ENCODE data around the gene UBAP2L.
"Not testable (repeated sequence)": the region's sequence is repeated elsewhere in the genome, so short reads cannot be mapped to it uniquely, and the experiment has no call there.

The UBAP2L gene

GRCh38 chr1:154312229-154313065, 91.7 kb downstream of the UBAP2L start:
- not testable (repeated sequence) for DNase-seq

GRCh38 chr1:154313066-154313356, 92.3 kb downstream of the UBAP2L start:
- no peak for DNase-seq

- not testable (repeated sequence) for DNase-seq
Measured at GRCh38 chr1:154314226-154314625, 93.5 kb downstream of the UBAP2L start.

GRCh38 chr1:154316704-154317103, 95.9 kb downstream of the UBAP2L start:
- no peak for DNase-seq

DNA sequence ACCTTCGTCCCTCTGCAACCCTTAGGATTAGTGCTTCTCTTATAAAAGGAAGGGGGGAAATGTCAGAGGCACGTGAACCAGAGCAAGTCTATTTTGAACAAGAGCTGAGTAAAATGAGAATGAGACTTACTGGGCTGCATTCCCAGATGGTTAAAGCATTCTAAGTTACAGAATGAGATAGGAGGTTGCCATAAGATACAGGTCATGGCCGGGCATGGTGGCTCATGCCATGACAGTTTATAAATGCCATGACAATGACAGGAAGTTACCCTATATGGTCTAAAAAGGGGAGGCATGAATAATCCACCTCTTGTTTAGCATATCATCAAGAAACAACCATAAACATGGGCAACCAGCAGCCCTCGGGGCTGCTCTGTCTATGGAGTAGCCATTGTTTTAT, 97.6 kb downstream of the UBAP2L start:
- DNase-seq = no peak
